Measurements from ENCODE around the gene CACNG1.
A peak's percentile ranks its signal among the peaks of the same experiment; 100 is the strongest.

The CACNG1 gene

GRCh38 chr17:67054011-67054591 is 9.7 kb downstream of the CACNG1 start:
- no peak overlapping the region for H3K4me3 ChIP-seq
- DNase-seq (ENCODE audit: low spot score), result peak; percentile 45
- H3K27ac ChIP-seq, result no peak overlapping the region
- no peak for TF ChIP-seq CTCF (IDR thresholded peaks at IDR 0.05)

- Histone ChIP-seq H3K27ac (no peak overlapping the region), H3K4me3 (no peak overlapping the region)
- no peak for DNase-seq (ENCODE audit: low spot score)
- TF ChIP-seq CTCF (IDR thresholded peaks at IDR 0.05), result no peak
Measured at GRCh38 chr17:67054608-67055007, 10.3 kb downstream of the CACNG1 start.

GRCh38 chr17:67055041-67055443 is 10.7 kb downstream of the CACNG1 start:
- Histone ChIP-seq H3K4me3 (no peak overlapping the region), H3K27ac (no peak overlapping the region)
- TF ChIP-seq CTCF (IDR thresholded peaks at IDR 0.05), result no peak
- DNase-seq (ENCODE audit: low spot score), result peak; percentile 59

GRCh38 chr17:67055811-67056745 is 11.7 kb downstream of the CACNG1 start:
- DNase-seq (ENCODE audit: low spot score), result no peak
- no peak for TF ChIP-seq CTCF (IDR thresholded peaks at IDR 0.05)
- no peak overlapping the region for H3K4me3 ChIP-seq
- no peak overlapping the region for H3K27ac ChIP-seq

GRCh38 chr17:67056746-67057490 is 12.6 kb downstream of the CACNG1 start:
- H3K4me3 ChIP-seq, result no peak overlapping the region
- no peak for TF ChIP-seq CTCF (IDR thresholded peaks at IDR 0.05)
- no peak overlapping the region for H3K27ac ChIP-seq
- DNase-seq (ENCODE audit: low spot score), result no peak

- TF ChIP-seq CTCF (IDR thresholded peaks at IDR 0.05), result no peak
- no peak overlapping the region for H3K4me3 ChIP-seq
- no peak overlapping the region for H3K27ac ChIP-seq
- DNase-seq (ENCODE audit: low spot score), result no peak
Measured at GRCh38 chr17:67058036-67058435, 13.7 kb downstream of the CACNG1 start.

Data from coronary artery (tissue), 2 donors.